Measurements from ENCODE around the gene FAM169A.
"Not testable (repeated sequence)": the region's sequence is repeated elsewhere in the genome, so short reads cannot be mapped to it uniquely, and the experiment has no call there.

Gene FAM169A

DNA sequence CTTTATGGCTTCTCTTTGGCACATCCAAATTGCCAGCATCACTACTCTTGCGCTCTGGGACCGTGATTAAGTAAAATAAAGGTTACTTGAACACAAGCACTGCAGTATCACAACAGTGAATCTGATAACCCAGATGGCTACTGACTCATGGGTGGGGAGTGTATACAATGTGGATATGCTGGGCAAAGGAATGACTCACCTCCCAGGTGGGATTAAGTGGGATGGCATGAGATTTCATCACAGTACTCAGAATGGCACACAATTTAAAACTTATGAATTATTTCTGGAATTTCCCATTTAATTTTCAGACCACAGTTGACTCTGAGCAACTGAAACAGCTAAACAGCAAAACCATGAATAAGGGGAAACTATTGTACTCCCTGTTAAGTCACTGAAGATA lies 103.6 kb downstream of the FAM169A start:
- DNase-seq: peak; percentile 89
- in situ Hi-C loops (cut with HindIII; ENCODE audit: low pct_ligation_motif_present, low pct_unique_long_range_greater_than_20kb, low sequenced_read_pairs): no loop called here

- in situ Hi-C loops (cut with HindIII; ENCODE audit: low pct_ligation_motif_present, low pct_unique_long_range_greater_than_20kb, low sequenced_read_pairs): no loop called here
- no peak for DNase-seq
Observed at GRCh38 chr5:74761241-74761640, 104.9 kb downstream of the FAM169A start.

DNA sequence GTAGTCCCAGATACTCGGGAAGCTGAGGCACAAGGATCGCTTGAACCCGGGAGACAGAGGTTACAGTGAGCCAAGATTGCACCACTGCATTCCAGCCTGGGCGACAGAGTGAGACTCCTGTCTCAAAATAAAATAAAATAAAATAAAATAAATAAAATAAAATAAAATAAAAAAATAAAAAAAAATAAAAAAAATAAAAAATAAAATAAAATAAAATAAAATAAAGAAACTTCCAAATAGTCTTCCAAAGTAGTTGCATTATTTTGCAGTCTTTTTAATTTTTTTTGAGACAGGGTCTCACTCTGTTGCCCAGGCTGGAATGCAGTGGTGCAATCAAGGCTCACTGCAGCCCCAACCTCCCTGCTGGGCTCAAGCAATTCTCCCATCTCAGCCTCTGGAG lies 117.4 kb downstream of the FAM169A start:
- in situ Hi-C loops (cut with HindIII; ENCODE audit: low pct_ligation_motif_present, low pct_unique_long_range_greater_than_20kb, low sequenced_read_pairs); DNase-seq: not testable (repeated sequence)

GRCh38 chr5:74738406-74738805 lies 127.8 kb downstream of the FAM169A start:
- no peak for DNase-seq
- in situ Hi-C loops (cut with HindIII; ENCODE audit: low pct_ligation_motif_present, low pct_unique_long_range_greater_than_20kb, low sequenced_read_pairs): no loop called here

DNA sequence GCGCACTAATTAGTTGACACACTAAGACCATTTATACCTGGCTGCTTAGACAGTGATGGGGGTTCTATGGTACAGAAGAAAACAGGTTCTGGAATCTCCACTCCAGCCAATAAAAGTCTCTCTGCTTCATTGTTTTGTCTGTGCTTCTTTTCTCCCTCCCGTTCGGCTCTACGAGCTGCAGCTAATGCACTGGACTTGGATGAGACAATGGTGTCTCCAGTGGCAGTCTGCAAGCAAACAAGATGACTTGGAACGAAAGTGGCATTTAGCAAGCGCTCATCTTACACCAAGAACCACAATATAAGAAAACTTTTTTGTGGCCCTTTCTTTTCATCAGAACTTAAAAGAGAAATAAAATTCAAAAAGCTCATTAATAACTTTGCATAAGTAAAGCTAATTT lies 129.4 kb downstream of the FAM169A start:
- in situ Hi-C loops (cut with HindIII; ENCODE audit: low pct_ligation_motif_present, low pct_unique_long_range_greater_than_20kb, low sequenced_read_pairs): no loop called here

More for the DNA sequence above, 129.4 kb downstream of the FAM169A start:
- no peak for DNase-seq
